ENCODE measurements around the gene EVPL.

DNA sequence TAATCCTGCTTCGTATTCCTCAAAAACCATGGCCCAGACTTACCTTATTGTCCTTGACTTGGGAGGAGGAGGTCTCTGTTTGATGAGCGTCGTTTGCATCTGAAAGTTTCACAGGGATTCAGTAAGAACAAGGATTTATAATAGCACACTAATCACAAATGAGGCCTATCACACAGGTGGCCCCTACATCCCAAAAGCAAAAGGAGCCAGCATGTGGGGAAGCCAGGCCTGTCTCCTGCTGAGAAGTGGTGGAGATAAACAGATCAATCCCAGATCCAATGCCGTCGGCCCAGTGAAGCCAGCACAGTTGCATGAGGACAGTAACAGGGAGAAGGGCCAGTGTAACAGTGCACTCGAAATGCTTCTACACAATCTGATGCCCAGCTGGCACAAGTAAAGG, 13.3 kb upstream of the EVPL start:
- TF ChIP-seq, protein P1, sequence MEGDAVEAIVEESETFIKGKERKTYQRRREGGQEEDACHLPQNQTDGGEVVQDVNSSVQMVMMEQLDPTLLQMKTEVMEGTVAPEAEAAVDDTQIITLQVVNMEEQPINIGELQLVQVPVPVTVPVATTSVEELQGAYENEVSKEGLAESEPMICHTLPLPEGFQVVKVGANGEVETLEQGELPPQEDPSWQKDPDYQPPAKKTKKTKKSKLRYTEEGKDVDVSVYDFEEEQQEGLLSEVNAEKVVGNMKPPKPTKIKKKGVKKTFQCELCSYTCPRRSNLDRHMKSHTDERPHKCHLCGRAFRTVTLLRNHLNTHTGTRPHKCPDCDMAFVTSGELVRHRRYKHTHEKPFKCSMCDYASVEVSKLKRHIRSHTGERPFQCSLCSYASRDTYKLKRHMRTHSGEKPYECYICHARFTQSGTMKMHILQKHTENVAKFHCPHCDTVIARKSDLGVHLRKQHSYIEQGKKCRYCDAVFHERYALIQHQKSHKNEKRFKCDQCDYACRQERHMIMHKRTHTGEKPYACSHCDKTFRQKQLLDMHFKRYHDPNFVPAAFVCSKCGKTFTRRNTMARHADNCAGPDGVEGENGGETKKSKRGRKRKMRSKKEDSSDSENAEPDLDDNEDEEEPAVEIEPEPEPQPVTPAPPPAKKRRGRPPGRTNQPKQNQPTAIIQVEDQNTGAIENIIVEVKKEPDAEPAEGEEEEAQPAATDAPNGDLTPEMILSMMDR (conservative IDR thresholded peaks at IDR 0.05), result no peak
- TF ChIP-seq ZFX (IDR thresholded peaks at IDR 0.05), result no peak

Data from C4-2B (cell line).